ENCODE results near the gene CCDC148.

CCDC148 gene

DNA sequence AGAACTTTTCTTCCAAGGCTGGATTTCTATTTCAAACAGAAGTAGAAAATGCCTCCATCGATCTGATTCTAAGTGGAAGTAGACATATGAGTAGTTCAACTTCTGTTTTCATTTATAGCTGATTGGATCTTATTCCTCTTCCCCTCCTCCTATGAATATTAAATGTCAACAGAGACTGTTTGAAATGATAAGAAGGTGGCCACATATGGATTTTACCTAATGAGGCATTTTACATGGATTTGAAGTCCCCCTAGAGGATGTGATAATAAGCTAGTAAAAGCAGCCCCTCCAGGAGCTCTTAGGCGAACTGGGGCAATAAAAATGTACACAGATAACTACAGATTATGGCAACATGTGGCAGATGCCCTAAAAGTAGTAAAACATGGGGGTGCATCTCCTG lies 283.8 kb downstream of the CCDC148 start:
- DNase-seq (ENCODE audit: low spot score), result no peak

DNA sequence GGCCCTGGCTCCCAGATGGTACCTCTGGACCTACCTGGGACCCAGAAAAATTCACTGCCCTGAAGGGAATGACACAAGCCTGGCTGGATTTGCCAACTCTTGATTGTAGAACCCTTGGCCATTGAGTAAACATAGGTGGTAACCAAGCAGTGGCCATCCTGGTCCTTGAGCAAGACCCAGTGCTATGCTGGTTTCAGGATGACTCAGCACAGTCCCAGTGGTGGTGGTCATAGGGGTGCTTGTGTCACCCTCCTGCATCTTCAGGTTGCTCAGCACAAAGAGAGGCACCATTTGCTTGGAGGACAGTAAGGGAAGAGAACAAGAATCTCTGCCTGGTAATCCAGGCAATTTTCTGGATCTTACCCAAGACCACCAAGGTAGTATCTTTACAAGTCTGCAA lies 302.0 kb downstream of the CCDC148 start:
- no peak for DNase-seq (ENCODE audit: low spot score)

DNA sequence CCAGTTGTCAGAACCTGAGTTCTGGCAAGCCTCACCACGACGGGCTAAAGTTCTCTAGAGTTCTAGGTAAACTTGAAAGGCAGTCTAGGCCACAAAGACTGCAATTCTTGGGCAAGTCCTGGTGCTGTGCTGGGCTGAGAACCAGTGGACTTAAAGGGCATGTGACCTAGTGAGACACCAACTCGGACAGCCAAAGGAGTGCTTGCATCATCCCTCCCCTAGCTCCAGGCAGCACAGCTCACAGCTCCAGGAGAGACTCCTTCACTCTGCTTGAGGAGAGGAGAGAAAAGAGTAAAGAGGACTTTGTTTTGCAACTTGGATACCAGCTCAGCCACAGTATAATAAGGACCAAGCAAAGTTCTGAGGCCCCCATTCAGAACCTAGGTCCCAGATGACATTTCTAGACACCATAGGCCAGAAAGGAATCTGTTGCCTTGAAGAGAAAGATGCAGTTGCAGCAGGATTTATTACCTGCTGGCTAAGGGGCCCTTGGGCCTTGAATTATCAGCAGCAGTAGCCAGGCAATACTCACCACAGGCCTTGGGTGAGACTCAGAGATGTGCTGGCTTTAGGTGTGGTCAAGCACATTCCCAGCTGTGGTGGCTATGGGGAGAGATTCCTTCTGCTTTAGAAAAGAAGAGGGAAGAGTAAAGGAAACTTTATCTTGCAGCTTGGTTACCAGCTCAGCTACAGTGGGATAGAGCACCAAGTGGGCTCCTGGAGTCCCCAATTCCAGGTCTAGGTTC lies 303.1 kb downstream of the CCDC148 start:
- DNase-seq (ENCODE audit: low spot score), result no peak

DNA sequence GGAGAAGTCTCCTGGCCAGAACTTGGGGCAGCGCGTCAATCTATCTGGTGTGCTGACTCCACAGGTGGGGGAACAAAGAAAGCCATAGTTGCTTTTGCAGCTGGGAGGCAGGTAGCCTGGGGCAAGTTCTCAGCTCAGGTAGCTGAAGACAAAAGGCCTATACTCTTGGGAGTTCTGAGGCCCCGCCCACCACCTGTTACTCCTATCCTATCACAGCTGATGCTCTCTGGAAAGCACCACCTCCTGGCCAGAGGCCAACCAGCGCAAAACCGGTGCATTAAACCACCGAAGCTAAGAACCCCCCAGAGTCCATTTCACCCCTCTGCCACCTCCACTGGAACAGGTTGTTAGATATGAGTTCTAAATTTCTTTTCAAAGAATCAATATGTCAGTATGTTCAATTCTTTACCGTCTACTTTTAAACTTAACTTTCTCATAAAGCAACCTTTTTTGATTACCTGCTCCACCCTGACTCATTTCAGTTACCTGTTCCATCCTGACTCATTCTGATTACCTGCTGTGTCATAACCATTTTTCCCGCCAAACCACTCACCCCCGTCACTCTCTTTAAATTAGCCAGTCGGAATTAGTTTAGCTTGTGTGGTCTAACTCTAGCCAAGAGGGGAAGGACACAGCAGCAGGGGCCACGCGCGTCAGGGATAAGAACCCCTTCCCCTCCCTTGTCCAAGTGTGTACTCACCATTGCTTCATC lies 311.5 kb downstream of the CCDC148 start:
- no peak for DNase-seq (ENCODE audit: low spot score)

DNA sequence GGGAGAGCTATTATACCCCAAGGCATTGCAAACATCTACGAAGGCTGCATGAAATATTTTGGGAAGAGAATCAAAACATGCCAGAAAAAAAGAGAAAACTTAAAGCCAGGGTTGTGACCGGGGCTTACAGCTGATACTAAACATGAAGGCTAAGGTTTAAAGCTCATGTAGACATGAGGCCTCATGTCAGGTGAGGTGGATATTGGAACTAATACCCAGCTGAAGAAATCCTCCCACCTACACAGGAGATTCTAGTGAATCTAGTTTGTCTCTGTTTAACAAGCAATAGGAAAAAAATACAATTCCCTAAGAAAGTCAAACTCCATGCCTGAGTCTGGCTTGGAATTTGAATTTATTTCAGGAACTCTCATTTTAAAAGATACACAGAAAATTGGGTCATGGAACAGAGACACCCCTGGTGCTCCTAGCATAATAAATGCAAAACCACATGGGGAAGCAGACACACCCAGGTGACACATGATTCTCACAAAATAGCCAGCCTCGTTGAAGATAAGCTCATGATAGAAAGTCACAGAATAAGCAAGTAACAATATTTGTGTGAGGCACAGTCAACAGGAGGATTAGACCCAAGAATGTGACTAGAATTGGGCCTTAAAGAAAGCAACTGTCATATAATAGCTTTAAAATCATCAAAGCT lies 312.7 kb downstream of the CCDC148 start:
- no peak for DNase-seq (ENCODE audit: low spot score)

DNA sequence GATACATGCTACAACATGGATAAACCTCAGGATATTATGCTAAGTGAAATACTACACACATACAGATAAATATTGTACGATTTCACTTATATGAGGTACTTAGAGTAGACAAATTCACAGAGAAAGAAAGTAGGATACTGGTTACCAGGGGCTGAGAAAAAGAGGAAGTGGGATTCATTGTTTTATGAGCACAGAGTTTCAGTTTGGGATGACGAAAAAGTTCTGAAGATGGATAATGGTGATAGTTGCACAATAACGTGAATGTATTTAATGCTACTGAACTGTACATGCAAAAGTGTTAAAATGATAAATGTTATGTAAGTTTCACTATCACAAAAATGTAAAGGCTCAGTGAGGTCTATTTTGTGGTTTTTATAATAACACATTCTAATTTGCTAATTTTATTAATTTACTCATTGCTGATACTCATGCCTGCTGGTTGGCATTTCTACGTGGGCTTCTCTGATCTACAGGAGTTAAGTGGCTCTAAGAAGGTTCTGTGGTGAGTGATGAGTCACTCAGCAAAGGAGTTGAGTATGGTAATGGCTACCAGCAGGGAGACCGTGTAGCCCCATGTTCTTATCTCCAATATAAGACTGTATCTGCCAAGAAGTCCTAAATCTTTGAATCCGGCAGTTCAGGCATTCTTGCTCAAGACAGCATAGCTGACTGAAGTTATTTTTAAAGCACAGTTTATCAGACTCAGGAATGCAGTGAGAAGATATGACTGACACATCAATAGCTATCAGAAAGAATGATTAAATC lies 313.8 kb downstream of the CCDC148 start:
- no peak for DNase-seq (ENCODE audit: low spot score)

DNA sequence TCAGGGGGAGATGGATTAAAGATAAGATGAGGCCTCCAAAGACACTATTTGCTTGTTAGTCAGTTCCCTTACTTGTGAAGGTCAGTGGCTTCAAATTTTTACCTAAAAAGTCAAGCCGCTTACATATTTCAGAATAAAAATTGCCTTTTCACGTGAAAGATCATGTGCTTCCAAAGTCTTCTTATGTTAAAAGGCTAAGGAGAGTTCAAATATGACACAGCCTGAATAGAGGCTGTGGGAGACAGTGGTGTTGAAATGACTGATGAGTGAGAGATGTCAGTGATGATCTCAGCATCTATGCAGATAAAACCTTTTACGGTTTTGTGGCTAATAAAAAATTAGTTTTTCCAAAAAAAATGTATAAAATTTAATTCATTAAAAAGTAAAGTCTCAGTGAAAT lies 314.4 kb downstream of the CCDC148 start:
- no peak for DNase-seq (ENCODE audit: low spot score)

DNA sequence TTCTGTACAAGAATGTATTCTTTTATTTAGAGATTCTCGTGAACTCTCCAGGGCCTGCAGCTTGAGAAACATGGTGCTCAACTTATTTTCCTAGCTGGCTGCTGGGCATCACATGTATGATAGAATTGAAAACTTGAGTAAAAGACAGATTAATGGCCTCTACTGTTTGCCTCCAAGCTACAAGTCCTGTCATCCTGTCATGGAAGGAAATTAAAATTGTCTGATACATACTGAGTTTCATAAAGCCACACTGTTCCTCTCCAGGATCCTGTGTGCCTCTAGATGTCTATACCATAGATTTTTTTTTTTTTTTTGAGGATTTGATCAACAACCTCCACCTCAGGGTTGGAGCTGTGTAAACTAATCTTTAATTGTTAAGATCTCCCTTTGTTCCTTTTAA lies 316.4 kb downstream of the CCDC148 start:
- DNase-seq (ENCODE audit: low spot score), result no peak

DNA sequence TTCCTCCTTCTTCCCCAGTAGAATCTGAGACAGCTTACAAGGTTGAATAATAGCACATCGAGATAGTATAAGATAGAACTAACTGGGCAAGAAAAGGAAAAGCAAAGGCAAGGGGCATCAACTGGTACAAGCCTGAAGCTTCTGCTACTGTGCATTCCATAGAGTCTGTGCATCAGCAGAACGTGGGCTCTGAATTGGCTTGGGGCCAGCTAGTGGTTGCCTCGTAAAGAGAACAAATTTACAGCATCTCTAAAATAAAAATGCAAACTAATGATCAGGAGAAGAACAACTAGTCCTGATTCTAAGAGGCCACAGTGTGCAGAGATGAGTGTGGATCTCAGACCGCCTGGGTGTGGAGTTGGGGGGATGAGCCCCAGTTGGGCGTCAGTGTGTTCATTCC lies 318.3 kb downstream of the CCDC148 start:
- DNase-seq (ENCODE audit: low spot score), result no peak

DNA sequence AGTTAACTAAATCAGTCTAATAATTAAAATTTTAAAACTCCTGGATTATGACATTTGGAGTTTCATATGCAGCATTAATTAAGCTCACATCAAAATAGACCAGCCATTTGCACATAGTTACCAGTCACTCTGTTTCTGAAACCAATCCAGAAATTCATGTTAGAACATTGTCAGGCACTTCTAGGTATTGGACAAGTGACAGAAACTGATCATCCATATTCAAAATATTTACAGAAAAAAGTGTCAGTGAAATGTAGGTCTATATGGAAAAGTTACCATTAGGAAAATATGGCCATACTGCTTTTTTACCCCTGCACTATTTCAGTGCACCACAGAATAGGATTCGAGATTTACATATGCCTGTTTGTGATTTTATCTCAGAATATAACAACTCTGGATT lies 321.5 kb downstream of the CCDC148 start:
- DNase-seq (ENCODE audit: low spot score), result no peak

DNA sequence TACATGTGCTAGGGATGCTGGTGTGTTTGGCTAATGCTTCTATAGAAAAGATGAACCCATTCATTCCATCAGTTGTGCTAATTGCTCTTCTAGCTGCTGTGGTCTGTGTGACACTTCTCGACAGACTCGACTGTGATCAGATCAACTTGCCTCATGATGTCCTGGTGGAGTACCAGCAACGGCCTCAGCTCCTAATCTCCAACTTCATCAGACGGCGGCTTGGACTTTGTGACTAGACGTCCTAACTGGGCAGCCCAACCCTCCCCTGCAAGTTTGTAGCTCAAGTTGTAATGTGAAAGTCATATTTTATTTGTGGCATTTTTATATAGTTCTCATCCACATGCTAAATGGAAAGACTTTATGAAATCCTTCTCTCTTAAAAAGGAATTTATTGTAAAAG lies 321.9 kb downstream of the CCDC148 start:
- DNase-seq (ENCODE audit: low spot score), result peak; percentile 39

DNA sequence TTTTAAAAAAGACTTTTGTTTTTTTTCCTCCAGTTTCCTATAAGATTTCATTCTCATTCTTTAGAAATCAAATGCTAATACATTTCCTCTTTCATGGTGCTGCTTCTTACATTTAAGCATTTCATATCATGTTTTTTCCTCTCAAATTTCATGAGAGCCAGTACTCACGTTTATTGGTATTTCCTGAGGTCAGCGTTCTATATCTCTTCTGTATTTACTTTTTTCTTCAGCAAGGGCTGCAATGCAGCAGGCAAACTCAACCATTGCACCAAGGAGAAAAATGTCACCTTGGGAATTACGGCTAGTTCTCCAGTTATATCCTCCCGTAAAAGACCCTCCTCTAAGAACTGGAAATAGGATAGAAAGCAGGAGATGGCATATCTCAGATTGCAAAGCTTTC lies 322.5 kb downstream of the CCDC148 start:
- DNase-seq (ENCODE audit: low spot score), result no peak

DNA sequence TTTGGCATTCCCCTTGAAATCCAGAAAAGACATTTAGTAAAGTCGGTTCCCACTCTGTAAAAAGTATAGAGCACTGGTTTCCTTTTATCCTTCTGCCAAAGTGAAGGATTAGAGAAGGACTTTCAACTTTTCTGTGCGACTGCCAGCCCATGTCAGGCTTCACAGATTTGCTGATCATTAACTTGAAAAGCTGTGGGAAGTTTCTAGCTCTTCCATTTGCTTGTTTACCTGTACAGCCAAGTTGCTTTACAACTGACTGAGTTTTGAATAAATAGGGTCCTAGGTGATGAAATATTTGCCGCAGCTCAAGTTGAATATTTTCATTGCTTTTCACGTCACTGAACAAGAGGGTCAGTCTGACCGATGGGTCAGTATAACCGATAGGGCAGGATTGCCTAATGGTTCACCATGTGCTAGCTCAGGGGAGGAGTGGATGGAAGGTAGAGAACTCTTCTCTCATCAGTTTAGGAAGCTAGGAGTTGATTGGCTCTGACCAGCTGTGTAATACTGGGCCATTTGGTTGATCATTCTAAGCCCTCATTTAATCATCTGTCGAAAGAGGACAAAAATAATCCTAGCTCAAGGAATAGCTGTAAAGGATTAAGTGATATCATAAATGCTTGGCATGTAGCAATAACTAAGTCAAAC lies 324.5 kb downstream of the CCDC148 start:
- DNase-seq (ENCODE audit: low spot score), result peak; percentile 32

DNA sequence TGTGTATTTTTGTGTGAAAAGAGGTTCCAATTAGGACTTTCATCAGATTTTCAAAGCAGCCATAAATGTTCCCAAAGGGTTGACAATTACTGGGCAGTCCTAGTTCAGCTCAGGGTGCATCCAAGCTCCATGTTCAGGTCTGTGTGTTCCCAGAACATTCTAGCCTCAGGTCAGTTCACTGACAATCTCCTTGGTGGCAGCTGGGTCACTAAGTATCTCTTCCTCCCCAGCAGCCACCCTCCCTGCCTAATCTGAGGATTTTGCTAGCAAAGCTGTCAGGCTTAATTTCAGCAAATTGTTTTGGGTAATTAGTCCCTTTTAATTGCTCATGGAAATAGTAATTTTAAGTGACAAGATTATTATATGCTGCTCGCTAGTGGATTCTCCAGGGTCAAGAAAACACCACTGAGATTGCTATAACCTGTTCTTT lies 325.1 kb downstream of the CCDC148 start:
- peak; percentile 15 for DNase-seq (ENCODE audit: low spot score)

DNA sequence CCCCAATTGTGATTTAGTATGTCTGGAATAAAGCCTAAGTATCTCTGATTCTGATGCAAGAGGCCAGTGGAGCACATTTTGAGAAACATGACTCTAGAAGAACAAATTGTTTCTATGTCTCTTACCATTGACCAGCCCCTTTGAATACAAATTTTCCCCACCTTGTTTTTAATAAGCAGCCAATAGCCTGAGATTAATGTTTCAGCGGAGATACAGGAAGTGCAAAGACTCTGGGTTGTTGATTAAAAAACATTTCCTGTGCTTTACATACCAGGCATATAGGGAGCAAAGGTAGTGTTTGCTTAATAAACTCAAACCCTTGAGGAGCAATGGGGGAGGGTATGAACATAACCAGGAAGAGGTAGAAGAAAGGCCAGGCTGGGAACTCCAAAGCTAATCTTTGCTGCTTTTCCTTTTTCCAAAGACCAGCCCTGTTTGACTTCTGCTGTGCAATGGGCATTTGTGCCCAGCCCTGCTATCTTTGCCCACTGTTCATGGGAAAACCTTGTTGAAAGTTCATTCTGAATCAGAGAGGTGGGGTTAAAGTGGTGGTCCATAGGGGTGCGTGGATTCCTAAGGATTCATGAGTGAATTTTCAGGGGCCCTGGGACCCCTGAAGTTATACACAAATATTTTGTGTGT lies 325.6 kb downstream of the CCDC148 start:
- peak; percentile 82 for DNase-seq (ENCODE audit: low spot score)

DNA sequence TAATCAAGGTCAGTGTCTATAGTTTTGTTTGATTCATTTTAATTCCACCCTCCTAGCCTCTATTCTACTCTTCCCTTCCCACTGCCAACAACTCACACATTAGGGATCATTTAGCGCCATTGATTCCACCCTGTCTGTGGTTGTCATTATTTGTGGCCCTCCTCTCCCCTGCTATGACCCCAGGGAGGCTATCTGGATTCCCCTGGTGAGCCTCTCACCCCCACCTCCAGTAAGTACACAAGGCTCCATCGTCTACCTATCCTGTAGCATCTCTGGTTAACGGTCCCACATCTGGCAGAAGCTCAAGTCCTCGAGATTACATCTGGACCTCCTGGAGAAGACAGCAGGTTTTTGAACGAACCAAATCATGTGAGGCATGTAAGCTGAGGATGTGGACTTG lies 327.5 kb downstream of the CCDC148 start:
- DNase-seq (ENCODE audit: low spot score), result no peak

DNA sequence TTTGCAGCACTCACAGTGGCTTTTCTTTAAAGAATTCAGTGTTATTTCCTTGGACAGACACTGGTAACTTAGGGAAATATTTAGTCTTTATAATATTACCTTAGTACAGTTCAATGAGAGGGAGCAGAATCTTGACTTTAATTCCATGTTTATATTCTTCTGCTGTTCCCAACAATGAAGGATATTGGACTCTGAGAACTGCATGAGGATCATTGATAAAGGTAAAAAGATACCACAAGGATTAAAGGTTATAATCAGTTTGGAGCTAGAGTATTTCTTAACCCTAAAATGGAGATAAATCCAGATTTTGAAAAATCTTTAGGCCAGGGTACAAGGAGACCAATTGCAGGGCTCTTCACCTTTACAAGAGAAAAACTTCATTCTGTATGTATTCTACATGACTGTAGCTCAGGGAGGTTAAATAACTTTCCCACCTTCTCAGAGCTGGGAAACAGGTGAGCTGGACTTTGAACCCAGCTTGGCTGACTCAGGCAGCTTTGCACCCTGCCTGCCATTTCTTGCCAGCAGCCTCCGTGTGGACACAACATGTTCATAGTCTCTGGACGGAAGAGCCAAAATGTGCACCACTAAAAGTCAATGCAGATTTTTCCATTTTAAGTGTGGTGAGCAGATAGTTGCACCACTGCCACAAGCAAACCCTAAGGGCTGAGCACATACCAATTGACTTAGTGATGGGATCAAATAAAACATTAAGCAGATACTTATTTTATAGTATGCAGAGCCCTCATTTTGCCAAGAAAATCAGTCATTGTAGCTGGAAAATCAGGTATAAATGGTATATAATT lies 328.2 kb downstream of the CCDC148 start:
- DNase-seq (ENCODE audit: low spot score), result peak; percentile 74

DNA sequence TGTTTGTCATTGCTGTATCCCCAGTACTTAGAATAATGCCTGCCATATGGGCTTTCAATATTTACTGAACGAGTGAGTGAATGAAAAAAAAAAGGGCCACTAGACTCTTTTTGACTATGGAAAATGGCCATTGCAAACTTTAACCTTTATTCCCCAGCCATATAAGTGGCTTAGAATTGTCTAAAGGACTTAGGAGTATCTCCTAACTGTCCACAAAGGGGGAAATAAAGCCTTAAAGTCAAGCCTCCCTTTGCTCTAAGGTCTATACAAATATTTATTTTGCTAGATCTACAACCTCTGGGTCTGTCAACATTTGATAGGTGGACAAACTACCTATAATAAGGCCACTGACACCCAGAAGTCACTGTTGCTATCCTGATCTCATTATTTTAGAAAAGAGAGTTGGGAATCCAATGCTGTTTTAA lies 329.2 kb downstream of the CCDC148 start:
- DNase-seq (ENCODE audit: low spot score), result no peak

DNA sequence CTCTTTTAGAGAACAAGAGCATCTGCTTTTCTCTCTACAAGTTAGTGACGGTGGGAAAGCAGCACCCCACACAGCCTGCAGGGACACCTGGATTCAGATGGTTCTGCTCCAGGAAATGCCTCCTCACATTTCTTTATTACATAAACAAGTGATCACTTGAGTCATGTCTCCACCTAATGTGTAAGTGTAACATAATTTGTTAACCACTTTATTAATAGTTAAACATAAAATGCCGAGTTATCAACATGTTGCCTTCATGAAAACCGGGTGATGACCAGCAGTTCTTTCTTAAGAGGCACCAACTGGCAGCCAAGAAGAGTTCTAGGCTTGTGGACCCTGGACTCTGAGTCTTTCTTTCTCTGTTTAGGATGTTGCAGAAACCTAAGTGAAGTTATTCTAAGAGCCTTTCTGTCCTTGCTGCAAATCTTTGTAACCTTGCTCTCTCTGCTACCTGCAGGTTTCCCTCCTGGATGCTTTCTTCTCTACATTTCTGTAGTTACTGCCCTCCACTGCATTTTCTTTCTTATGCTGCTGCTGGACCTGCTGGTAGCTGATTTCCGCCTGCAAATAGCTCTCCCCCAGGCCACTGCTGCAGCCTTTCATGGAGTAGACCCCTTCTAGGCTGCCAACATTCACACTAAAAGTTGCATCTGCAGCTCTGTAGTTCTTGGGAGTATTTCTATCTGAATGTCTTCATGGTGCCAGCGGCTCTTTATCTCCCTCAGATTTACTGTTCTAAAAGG lies 330.6 kb downstream of the CCDC148 start:
- no peak for DNase-seq (ENCODE audit: low spot score)

DNA sequence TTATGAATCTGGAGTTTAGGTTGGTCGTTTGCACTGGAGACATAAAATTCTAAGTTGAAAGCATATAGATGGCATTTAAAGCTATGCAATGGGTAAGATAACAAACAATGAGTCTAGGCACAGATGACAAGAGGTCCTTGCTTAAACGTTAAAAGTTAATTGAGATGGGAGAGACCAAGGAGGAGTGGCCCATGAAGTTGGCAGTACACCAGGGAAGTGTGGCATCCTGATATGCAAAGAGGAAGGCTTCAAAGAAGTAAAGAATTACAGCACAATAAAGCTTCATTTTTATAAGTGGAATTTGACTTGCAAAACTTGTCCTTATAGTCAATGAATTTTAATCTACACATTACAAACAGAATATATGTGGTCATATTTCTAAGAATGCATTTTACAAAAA lies 331.7 kb downstream of the CCDC148 start:
- DNase-seq (ENCODE audit: low spot score), result no peak

All from LoVo (cell line).